K562 (cell line): ENCODE results near the gene CYTH1. TPM values are rescaled to one million over a fixed set of nuclear protein-coding genes. Genes with fewer than 3 reads are reported as not detected.

Experiments
- ARID1B ChIP-seq: fragments of 450-650 bp; IDR thresholded peaks from 2 replicates; pipeline ENCODE4 v1.6.1; 2016; ENCODE audit warnings: antibody characterized with exemption, mild to moderate bottlenecking, inconsistent platforms
- CCNT2 ChIP-seq: IDR thresholded peaks from 2 replicates; pipeline ENCODE4 v1.6.1; 2011; ENCODE audit warnings: borderline replicate concordance, low read depth, mild to moderate bottlenecking, moderate library complexity, mixed read lengths, low read length; ENCODE audit not compliant: insufficient read length; ENCODE audit errors: extremely low read depth
- FOXJ3 ChIP-seq: sonication (generic); formaldehyde crosslinking; IDR thresholded peaks from 2 replicates; pipeline ENCODE4 v1.4.0; 2020; ENCODE audit warnings: mild to moderate bottlenecking, missing genetic modification reagents
- KAT7 ChIP-seq: sonication (generic); formaldehyde crosslinking; IDR thresholded peaks from 2 replicates; pipeline ENCODE4 v1.8.0; 2022; ENCODE audit warnings: missing genetic modification reagents, mild to moderate bottlenecking, borderline replicate concordance
- KHSRP ChIP-seq: fragments of 450-650 bp; IDR thresholded peaks from 2 replicates; pipeline ENCODE4 v1.6.1; 2017
- KLF1 ChIP-seq: fragments of 450-650 bp; IDR thresholded peaks from 2 replicates; pipeline ENCODE4 v1.6.1; 2016; ENCODE audit warnings: missing genetic modification characterization, missing compliant biosample characterization
- NCOA1 ChIP-seq: fragments of 450-650 bp; IDR thresholded peaks from 2 replicates; pipeline ENCODE4 v1.6.1; 2016; ENCODE audit warnings: low read depth
- NR2C1 ChIP-seq, 2 experiments: fragments of 450-650 bp; IDR thresholded peaks; 2 replicates each; pipeline ENCODE4 v1.6.1; 2017; ENCODE audit warnings: mild to moderate bottlenecking in 2 of 2, antibody characterized with exemption in 1 of 2, inconsistent platforms in 1 of 2, missing compliant biosample characterization in 1 of 2, missing genetic modification characterization in 1 of 2
- SAFB2 ChIP-seq: fragments of 200-400 bp; formaldehyde crosslinking; IDR thresholded peaks from 2 replicates; pipeline ENCODE4 v1.6.1; 2018; ENCODE audit warnings: borderline replicate concordance, low read length, low read depth, moderate library complexity; ENCODE audit not compliant: severe bottlenecking
- STAG1 ChIP-seq: sonication (generic); formaldehyde crosslinking; IDR thresholded peaks from 2 replicates; pipeline ENCODE4 v1.5.0; 2020; ENCODE audit warnings: missing genetic modification reagents, borderline replicate concordance
- TAF9B ChIP-seq: fragments of 450-650 bp; IDR thresholded peaks from 2 replicates; pipeline ENCODE4 v1.6.1; 2018; ENCODE audit warnings: mild to moderate bottlenecking; ENCODE audit not compliant: partially characterized antibody
- TCF7L2 ChIP-seq: fragments of 150-350 bp; IDR thresholded peaks from 2 replicates; pipeline ENCODE4 v1.6.1; 2016; ENCODE audit warnings: low read depth, mild to moderate bottlenecking, low read length, moderate library complexity
- ZNF12 ChIP-seq: sonication (generic); formaldehyde crosslinking; IDR thresholded peaks from 2 replicates; pipeline ENCODE4 v1.4.0; 2020; ENCODE audit warnings: mild to moderate bottlenecking, missing genetic modification reagents
- ZNF224 ChIP-seq: sonication (generic); formaldehyde crosslinking; IDR thresholded peaks from 2 replicates; pipeline ENCODE4 v1.8.0; 2022; ENCODE audit warnings: mild to moderate bottlenecking, missing genetic modification reagents
- ZNF3 ChIP-seq: fragments of 250-450 bp; sonication (Bioruptor Pico); IDR thresholded peaks from 2 replicates; pipeline ENCODE4 v1.5.0; 2021; ENCODE audit warnings: mild to moderate bottlenecking, moderate library complexity
- ZNF76 ChIP-seq: fragments of 250-450 bp; sonication (Bioruptor Pico); IDR thresholded peaks from 2 replicates; pipeline ENCODE4 v1.4.0; 2020; ENCODE audit warnings: mild to moderate bottlenecking, moderate library complexity, borderline replicate concordance
- polyA plus RNA-seq, 8 experiments: library from polyadenylated mRNA; depleted of rRNA in 4 of 8; stranded (reverse) in 5 of 8; unstranded in 3 of 8; fragments of >200 nt; fragmentation: Nextera tagmentation in 2 of 8; fragmentation: Illumina TruSeq in 1 of 8; extraction: Ambion mirVana in 2 of 8; extraction: Trizol in 1 of 8; gene quantifications; 2 replicates each; pipeline versions ENCODE4 v1.2.1 to v1.2.3, GENCODE V29; 2011 to 2014; ENCODE audit warnings: inconsistent platforms in 1 of 8, missing spikeins in 1 of 8
- total RNA-seq, 7 experiments: library from RNA; depleted of rRNA in 6 of 7; stranded (reverse); fragments of >200 nt in 6 of 7; fragmentation: Illumina TruSeq in 2 of 7; extraction: Trizol in 2 of 7; gene quantifications; 2 replicates each; pipeline versions ENCODE4 v1.2.1 to v1.2.3, GENCODE V29; 2011 to 2021; ENCODE audit warnings: low replicate concordance in 1 of 7
- TF ChIP-seq, protein P1 (sequence below): fragments of 150-350 bp; IDR thresholded peaks from 2 replicates; pipeline ENCODE4 v1.6.1; 2014; ENCODE audit warnings: low read depth, mild to moderate bottlenecking, low read length, borderline replicate concordance
- TF ChIP-seq, protein P2 (sequence below): sonication (generic); formaldehyde crosslinking; IDR thresholded peaks from 2 replicates; pipeline ENCODE4 v1.8.0; 2023; ENCODE audit warnings: mild to moderate bottlenecking, missing genetic modification reagents
- TF ChIP-seq, protein P3 (sequence below): fragments of 450-650 bp; IDR thresholded peaks from 2 replicates; pipeline ENCODE4 v1.6.1; 2018; ENCODE audit warnings: mild to moderate bottlenecking, low read depth; ENCODE audit not compliant: partially characterized antibody
- TF ChIP-seq, protein P4 (sequence below), 2 experiments: fragments of 450-650 bp; conservative IDR thresholded peaks; 2 replicates each; pipeline ENCODE4 v1.6.1; 2017; ENCODE audit warnings: mild to moderate bottlenecking in 2 of 2, moderate library complexity in 2 of 2

Gene CYTH1
- total and polyA plus RNA-seq, 9 of the 15 experiments (the other 6 are each of a cell fraction or from before 2014, with no cell fraction given), result 0.52 to 27.7 (median 16.8) TPM

DNA sequence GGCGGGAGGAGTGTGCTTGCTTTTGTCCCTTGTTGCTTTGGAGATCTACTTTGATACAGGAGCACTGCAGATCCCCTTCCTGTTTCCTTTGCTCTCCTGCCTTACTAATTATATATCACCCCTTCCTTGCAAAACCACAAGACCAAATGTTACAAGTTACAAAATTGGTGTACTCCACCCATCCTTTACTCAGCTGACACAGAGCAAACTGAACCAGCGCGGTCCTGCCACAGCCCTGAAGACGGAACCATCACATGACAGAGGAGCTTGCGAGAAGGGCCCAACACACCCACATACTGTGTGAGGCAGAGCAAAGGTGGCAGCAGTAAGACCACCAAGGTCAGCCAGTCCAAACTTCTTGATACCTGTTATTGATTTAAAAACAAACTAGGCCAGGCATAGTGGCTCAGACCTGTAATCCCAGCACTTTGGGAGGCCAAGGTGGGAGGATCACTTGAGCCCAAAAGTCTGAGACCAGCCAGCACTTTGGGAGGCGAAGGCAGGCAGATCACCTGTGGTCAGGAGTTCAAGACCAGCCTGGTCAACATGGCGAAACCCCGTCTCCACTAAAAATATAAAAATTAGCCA lies 33.2 kb downstream of the CYTH1 start (continued):
- TF ChIP-seq, protein P1, sequence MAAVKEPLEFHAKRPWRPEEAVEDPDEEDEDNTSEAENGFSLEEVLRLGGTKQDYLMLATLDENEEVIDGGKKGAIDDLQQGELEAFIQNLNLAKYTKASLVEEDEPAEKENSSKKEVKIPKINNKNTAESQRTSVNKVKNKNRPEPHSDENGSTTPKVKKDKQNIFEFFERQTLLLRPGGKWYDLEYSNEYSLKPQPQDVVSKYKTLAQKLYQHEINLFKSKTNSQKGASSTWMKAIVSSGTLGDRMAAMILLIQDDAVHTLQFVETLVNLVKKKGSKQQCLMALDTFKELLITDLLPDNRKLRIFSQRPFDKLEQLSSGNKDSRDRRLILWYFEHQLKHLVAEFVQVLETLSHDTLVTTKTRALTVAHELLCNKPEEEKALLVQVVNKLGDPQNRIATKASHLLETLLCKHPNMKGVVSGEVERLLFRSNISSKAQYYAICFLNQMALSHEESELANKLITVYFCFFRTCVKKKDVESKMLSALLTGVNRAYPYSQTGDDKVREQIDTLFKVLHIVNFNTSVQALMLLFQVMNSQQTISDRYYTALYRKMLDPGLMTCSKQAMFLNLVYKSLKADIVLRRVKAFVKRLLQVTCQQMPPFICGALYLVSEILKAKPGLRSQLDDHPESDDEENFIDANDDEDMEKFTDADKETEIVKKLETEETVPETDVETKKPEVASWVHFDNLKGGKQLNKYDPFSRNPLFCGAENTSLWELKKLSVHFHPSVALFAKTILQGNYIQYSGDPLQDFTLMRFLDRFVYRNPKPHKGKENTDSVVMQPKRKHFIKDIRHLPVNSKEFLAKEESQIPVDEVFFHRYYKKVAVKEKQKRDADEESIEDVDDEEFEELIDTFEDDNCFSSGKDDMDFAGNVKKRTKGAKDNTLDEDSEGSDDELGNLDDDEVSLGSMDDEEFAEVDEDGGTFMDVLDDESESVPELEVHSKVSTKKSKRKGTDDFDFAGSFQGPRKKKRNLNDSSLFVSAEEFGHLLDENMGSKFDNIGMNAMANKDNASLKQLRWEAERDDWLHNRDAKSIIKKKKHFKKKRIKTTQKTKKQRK, result no peak
- TF ChIP-seq FOXJ3 (CRISPR knock-in tag), result no peak
- TF ChIP-seq CCNT2, result no peak
- TF ChIP-seq ZNF3, result no peak
- TF ChIP-seq KAT7 (CRISPR knock-in tag), result no peak
- peak; percentile 38 for TF ChIP-seq ARID1B
- no peak for TF ChIP-seq ZNF224 (CRISPR knock-in tag)
- TF ChIP-seq NCOA1, result no peak
- TF ChIP-seq STAG1 (CRISPR knock-in tag), result no peak
- no peak for TF ChIP-seq NR2C1 (IDR thresholded peaks at IDR 0.05)
- no peak for TF ChIP-seq NR2C1 (tag; IDR thresholded peaks at IDR 0.05)
- no peak for TF ChIP-seq SAFB2
- no peak for TF ChIP-seq TAF9B
- no peak for TF ChIP-seq KLF1
- TF ChIP-seq TCF7L2, result no peak
- no peak for TF ChIP-seq ZNF12 (CRISPR knock-in tag)
- TF ChIP-seq, protein P2, sequence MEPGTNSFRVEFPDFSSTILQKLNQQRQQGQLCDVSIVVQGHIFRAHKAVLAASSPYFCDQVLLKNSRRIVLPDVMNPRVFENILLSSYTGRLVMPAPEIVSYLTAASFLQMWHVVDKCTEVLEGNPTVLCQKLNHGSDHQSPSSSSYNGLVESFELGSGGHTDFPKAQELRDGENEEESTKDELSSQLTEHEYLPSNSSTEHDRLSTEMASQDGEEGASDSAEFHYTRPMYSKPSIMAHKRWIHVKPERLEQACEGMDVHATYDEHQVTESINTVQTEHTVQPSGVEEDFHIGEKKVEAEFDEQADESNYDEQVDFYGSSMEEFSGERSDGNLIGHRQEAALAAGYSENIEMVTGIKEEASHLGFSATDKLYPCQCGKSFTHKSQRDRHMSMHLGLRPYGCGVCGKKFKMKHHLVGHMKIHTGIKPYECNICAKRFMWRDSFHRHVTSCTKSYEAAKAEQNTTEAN, result no peak
- TF ChIP-seq, protein P3, sequence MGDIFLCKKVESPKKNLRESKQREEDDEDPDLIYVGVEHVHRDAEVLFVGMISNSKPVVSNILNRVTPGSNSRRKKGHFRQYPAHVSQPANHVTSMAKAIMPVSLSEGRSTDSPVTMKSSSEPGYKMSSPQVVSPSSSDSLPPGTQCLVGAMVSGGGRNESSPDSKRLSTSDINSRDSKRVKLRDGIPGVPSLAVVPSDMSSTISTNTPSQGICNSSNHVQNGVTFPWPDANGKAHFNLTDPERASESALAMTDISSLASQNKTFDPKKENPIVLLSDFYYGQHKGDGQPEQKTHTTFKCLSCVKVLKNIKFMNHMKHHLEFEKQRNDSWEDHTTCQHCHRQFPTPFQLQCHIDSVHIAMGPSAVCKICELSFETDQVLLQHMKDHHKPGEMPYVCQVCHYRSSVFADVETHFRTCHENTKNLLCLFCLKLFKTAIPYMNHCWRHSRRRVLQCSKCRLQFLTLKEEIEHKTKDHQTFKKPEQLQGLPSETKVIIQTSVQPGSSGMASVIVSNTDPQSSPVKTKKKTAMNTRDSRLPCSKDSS, result no peak
- TF ChIP-seq ZNF76 (CRISPR knock-in tag), result no peak
- TF ChIP-seq, protein P4, sequence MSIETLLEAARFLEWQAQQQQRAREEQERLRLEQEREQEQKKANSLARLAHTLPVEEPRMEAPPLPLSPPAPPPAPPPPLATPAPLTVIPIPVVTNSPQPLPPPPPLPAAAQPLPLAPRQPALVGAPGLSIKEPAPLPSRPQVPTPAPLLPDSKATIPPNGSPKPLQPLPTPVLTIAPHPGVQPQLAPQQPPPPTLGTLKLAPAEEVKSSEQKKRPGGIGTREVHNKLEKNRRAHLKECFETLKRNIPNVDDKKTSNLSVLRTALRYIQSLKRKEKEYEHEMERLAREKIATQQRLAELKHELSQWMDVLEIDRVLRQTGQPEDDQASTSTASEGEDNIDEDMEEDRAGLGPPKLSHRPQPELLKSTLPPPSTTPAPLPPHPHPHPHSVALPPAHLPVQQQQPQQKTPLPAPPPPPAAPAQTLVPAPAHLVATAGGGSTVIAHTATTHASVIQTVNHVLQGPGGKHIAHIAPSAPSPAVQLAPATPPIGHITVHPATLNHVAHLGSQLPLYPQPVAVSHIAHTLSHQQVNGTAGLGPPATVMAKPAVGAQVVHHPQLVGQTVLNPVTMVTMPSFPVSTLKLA (conservative IDR thresholded peaks at IDR 0.05), result no peak
- no peak for TF ChIP-seq KHSRP
